GM12873 (cell line): ENCODE measurements around the gene PKDCC.

Experiments used
- TF ChIP-seq, protein P1 (sequence below): IDR thresholded peaks from 2 replicates; pipeline ENCODE4 v1.5.1; 2012; ENCODE audit warnings: low read depth, mild to moderate bottlenecking, moderate library complexity, low read length, control low read depth; ENCODE audit not compliant: insufficient read depth; ENCODE audit errors: missing control alignments

Gene PKDCC

GRCh38 chr2:42046819-42047487 is 868 bp upstream of the PKDCC start:
- TF ChIP-seq, protein P1, sequence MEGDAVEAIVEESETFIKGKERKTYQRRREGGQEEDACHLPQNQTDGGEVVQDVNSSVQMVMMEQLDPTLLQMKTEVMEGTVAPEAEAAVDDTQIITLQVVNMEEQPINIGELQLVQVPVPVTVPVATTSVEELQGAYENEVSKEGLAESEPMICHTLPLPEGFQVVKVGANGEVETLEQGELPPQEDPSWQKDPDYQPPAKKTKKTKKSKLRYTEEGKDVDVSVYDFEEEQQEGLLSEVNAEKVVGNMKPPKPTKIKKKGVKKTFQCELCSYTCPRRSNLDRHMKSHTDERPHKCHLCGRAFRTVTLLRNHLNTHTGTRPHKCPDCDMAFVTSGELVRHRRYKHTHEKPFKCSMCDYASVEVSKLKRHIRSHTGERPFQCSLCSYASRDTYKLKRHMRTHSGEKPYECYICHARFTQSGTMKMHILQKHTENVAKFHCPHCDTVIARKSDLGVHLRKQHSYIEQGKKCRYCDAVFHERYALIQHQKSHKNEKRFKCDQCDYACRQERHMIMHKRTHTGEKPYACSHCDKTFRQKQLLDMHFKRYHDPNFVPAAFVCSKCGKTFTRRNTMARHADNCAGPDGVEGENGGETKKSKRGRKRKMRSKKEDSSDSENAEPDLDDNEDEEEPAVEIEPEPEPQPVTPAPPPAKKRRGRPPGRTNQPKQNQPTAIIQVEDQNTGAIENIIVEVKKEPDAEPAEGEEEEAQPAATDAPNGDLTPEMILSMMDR, result no peak

GRCh38 chr2:42048299-42049220 is 739 bp downstream of the PKDCC start:
- TF ChIP-seq, protein P1, result no peak

GRCh38 chr2:42049221-42050009 is 1.6 kb downstream of the PKDCC start:
- TF ChIP-seq, protein P1, result no peak

- TF ChIP-seq, protein P1, result no peak
Observed at GRCh38 chr2:42050010-42050702, 2.3 kb downstream of the PKDCC start.

- TF ChIP-seq, protein P1, result no peak
Observed at GRCh38 chr2:42050703-42051542, 3.1 kb downstream of the PKDCC start.

DNA sequence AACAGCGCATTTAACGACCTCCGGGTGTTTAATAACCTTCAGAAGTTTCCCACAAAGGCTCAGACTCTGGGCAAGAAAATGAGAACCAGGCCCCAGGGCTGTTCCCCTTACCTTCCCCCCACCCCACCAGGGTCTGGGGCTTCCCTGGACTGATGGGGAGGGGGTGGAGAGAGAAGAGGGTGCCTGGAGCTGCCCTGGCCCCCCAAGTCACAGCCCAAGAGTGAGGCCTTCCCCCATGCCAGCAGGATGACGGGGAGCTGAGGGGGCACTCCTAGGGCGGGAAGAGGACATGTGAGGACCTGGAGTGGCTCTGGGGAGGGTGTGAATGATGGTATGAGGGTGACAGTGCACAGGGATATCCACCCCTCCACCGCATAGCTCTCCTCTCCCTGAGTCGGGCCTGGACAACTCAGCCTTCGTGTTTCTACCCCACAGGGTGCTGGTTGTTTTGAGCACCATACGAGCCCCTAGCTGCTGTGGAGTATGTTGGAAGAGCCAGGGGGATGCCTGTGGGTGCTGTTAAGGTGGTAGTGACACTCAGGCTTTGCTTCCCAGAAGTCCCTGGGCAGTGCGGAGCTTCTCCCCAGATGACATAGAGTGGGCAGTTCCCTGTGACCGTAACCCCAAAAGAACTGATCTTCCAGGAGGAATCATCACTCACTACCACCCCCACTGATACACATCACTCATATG is 3.9 kb downstream of the PKDCC start:
- TF ChIP-seq, protein P1, result no peak
